SK-N-SH treated with all-trans-retinoic acid at 6 μM for 48 hours (cell line): Measurements from ENCODE around the gene TSHZ2.

ENCODE experiments used
- CSDC2 ChIP-seq: fragments of 250-450 bp; sonication (Bioruptor Pico); IDR thresholded peaks from 2 replicates; pipeline ENCODE4 v1.5.0; 2020; ENCODE audit warnings: mild to moderate bottlenecking, moderate library complexity
- ZC3H10 ChIP-seq: fragments of 250-450 bp; sonication (Bioruptor Pico); IDR thresholded peaks from 2 replicates; pipeline ENCODE4 v1.5.1; 2021; ENCODE audit warnings: mild to moderate bottlenecking, moderate library complexity
- ZFP30 ChIP-seq: fragments of 450-650 bp; formaldehyde crosslinking; IDR thresholded peaks from 2 replicates; pipeline ENCODE4 v1.5.0; 2022; ENCODE audit warnings: mild to moderate bottlenecking, moderate library complexity
- TF ChIP-seq, protein P1 (sequence below): fragments of 250-450 bp; sonication (Bioruptor Pico); IDR thresholded peaks from 2 replicates; pipeline ENCODE4 v1.5.1; 2020; ENCODE audit warnings: low read depth, mild to moderate bottlenecking, moderate library complexity

DNA sequence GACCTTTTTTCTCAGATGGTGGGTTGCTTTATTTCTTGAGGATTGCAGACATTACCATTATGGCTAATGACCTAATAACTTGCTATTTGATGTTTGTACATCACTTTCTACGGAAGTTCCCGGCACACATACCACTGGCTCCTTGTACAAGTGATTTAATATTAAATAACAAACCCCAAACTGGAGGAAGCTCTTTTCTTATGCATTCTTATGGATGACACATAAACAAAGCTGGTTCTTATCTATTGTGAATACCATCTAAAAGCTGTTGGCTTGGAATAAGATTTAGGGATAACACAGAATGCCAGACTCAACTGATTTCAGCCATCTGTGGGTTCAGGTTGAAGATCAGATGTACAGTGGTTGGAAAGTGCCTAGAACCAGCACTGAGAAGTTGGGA, 272.6 kb downstream of the TSHZ2 start:
- TF ChIP-seq, protein P1, sequence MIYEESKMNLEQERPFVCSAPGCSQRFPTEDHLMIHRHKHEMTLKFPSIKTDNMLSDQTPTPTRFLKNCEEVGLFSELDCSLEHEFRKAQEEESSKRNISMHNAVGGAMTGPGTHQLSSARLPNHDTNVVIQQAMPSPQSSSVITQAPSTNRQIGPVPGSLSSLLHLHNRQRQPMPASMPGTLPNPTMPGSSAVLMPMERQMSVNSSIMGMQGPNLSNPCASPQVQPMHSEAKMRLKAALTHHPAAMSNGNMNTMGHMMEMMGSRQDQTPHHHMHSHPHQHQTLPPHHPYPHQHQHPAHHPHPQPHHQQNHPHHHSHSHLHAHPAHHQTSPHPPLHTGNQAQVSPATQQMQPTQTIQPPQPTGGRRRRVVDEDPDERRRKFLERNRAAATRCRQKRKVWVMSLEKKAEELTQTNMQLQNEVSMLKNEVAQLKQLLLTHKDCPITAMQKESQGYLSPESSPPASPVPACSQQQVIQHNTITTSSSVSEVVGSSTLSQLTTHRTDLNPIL = no peak
- no peak for TF ChIP-seq ZFP30 (CRISPR knock-in tag)
- no peak for TF ChIP-seq CSDC2
- no peak for TF ChIP-seq ZC3H10 (CRISPR knock-in tag)
